Tibial artery (tissue), 4 donors: ENCODE data around the gene INF2.
A peak's percentile ranks its signal among the peaks of the same experiment; 100 is the strongest.

Experiments
- DNase-seq, 2 donors: peaks; one replicate each; pipeline ENCODE4 v3.0.0-alpha.2; 2019
- H3K27ac ChIP-seq, 2 donors: fragments of 200-600 bp; sonication (generic) in 1 of 2; 1 replicate in 1 of 2; 2 replicates in 1 of 2; pipeline ENCODE4 v1.5.1; 2018 to 2019; ENCODE audit warnings: mild to moderate bottlenecking in 1 of 2
- H3K27me3 ChIP-seq, 2 donors: fragments of 200-600 bp; sonication (generic) in 1 of 2; one replicate each; pipeline versions ENCODE4 v1.5.1 to v1.6.0; 2016 to 2019
- H3K36me3 ChIP-seq, 3 donors: fragments of 200-600 bp; sonication (generic) in 2 of 3; one replicate each; pipeline ENCODE4 v1.5.1; 2016 to 2019; ENCODE audit warnings: mild to moderate bottlenecking in 2 of 3
- H3K4me1 ChIP-seq, 4 donors: fragments of 200-600 bp; sonication (generic) in 2 of 4; 1 replicate in 3 of 4; 2 replicates in 1 of 4; pipeline ENCODE4 v1.5.1; 2016 to 2019
- H3K4me3 ChIP-seq, 2 donors: fragments of 200-600 bp; sonication (generic) in 1 of 2; 1 replicate in 1 of 2; 2 replicates in 1 of 2; pipeline ENCODE4 v1.5.1; 2018 to 2019; ENCODE audit warnings: mild to moderate bottlenecking in 2 of 2
- H3K9me3 ChIP-seq, 3 donors: fragments of 200-600 bp; sonication (generic) in 1 of 3; one replicate each; pipeline ENCODE4 v1.5.1; 2016 to 2019
- intact Hi-C: fragments of 100-400 bp; cut with DNase I; formaldehyde crosslinking; loops from one replicate; pipeline ENCODE4 v1.15.0; 2023; ENCODE audit warnings: low total_unique reads
- TF ChIP-seq, protein P1 (sequence below), 2 experiments: fragments of 200-600 bp in 1 of 2; fragments of 450-650 bp in 1 of 2; IDR thresholded peaks; one replicate each; pipeline ENCODE4 v1.5.1; 2017 to 2019; ENCODE audit warnings: antibody characterized with exemption in 2 of 2, mild to moderate bottlenecking in 1 of 2, moderate library complexity in 1 of 2

Gene INF2

GRCh38 chr14:104700225-104700651 is 10.8 kb downstream of the INF2 start:
- peak overlapping the region; percentile 47 to 51 for H3K4me3 ChIP-seq
- intact Hi-C loops = no loop called here
- H3K27me3 ChIP-seq = no peaks in the 10 kb centered on the region
- H3K27ac ChIP-seq = peak overlapping the region; percentile 88 to 93
- H3K9me3 ChIP-seq = no peaks in the 10 kb centered on the region
- peaks cover 13 to 73% (median 64%) of the 10 kb centered on the region in 4 donors for H3K4me1 ChIP-seq
- H3K36me3 ChIP-seq = peaks cover 26 to 52% (median 50%) of the 10 kb centered on the region in 3 donors
- DNase-seq = peak in 1 of 2 donors; percentile 87
- TF ChIP-seq, protein P1, sequence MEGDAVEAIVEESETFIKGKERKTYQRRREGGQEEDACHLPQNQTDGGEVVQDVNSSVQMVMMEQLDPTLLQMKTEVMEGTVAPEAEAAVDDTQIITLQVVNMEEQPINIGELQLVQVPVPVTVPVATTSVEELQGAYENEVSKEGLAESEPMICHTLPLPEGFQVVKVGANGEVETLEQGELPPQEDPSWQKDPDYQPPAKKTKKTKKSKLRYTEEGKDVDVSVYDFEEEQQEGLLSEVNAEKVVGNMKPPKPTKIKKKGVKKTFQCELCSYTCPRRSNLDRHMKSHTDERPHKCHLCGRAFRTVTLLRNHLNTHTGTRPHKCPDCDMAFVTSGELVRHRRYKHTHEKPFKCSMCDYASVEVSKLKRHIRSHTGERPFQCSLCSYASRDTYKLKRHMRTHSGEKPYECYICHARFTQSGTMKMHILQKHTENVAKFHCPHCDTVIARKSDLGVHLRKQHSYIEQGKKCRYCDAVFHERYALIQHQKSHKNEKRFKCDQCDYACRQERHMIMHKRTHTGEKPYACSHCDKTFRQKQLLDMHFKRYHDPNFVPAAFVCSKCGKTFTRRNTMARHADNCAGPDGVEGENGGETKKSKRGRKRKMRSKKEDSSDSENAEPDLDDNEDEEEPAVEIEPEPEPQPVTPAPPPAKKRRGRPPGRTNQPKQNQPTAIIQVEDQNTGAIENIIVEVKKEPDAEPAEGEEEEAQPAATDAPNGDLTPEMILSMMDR (IDR thresholded peaks at IDR 0.05) = no peak

- H3K27ac ChIP-seq = peak overlapping the region; percentile 88 to 93
Observed at GRCh38 chr14:104700747-104701217, 11.4 kb downstream of the INF2 start.

GRCh38 chr14:104701383-104702076 is 12.1 kb downstream of the INF2 start:
- intact Hi-C loops = no loop called here
- H3K36me3 ChIP-seq = peaks cover 34 to 59% (median 56%) of the 10 kb centered on the region in 3 donors

More at GRCh38 chr14:104700747-104701217, 11.4 kb downstream of the INF2 start:
- TF ChIP-seq, protein P1 (IDR thresholded peaks at IDR 0.05) = no peak
- no peak for DNase-seq
- intact Hi-C loops = no loop called here
- peaks cover 13 to 68% (median 58%) of the 10 kb centered on the region in 4 donors for H3K4me1 ChIP-seq
- H3K36me3 ChIP-seq = peaks cover 31 to 57% (median 56%) of the 10 kb centered on the region in 3 donors
- no peaks in the 10 kb centered on the region for H3K9me3 ChIP-seq
- peak overlapping the region in 1 of 2 donors; percentile 51 for H3K4me3 ChIP-seq
- no peaks in the 10 kb centered on the region for H3K27me3 ChIP-seq

DNA sequence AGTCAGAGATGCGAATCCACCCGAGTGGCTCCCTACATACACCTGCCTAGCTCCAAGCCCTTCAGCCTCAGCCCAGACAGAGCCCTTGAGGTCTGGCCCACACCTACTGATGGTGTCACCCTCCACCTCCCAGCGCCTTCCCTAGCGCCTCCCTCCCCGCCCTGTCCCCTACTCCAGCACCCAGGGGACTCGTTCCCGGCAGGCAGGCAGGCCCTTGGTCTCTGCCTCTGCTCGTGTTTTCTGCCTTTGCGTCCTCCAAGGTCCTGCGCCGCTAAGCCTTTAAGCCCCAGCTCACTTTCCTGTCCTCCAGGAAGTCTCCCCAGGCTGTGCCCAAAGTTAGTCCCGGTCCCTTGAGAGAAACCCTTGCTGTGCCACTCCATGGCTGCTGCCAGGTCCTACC is 12.7 kb downstream of the INF2 start:
- Histone ChIP-seq H3K4me1 (peaks cover 5 to 55% (median 45%) of the 10 kb centered on the region in 4 donors), H3K9me3 (no peaks in the 10 kb centered on the region), H3K27me3 (no peaks in the 10 kb centered on the region), H3K27ac (peak overlapping the region; percentile 20 to 93), H3K36me3 (peaks cover 34 to 63% (median 57%) of the 10 kb centered on the region in 3 donors), H3K4me3 (no peak overlapping the region)
- TF ChIP-seq, protein P1 (IDR thresholded peaks at IDR 0.05) = no peak
- intact Hi-C loops = no loop called here
- no peak for DNase-seq

More at GRCh38 chr14:104701383-104702076, 12.1 kb downstream of the INF2 start:
- H3K27me3 ChIP-seq = no peaks in the 10 kb centered on the region
- peak overlapping the region; percentile 88 to 93 for H3K27ac ChIP-seq
- H3K4me3 ChIP-seq = no peak overlapping the region
- H3K4me1 ChIP-seq = peaks cover 10 to 60% (median 51%) of the 10 kb centered on the region in 4 donors
- TF ChIP-seq, protein P1 (IDR thresholded peaks at IDR 0.05) = no peak
- H3K9me3 ChIP-seq = no peaks in the 10 kb centered on the region
- no peak for DNase-seq

DNA sequence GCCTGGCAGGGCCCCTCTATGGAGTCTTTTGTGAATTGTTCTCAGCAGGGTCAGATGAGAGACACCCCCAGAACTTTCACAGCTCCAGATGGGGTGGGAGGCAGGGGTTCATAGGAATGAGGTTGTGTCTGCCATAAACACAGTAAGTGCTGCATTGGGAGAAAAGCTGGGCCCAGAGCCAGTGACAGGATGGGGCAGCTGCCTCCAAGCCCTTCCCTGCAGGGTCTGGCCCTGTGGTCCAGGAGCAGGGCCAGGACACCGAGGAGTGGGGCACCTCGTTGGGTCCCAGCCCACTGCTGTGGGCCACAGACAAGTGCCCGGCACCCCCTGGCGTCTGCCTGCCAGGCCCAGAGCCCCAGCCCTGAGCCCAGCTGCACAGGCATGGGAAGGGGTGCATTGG is 13.3 kb downstream of the INF2 start:
- no peak for DNase-seq
- TF ChIP-seq, protein P1 (IDR thresholded peaks at IDR 0.05) = no peak
- no peaks in the 10 kb centered on the region for H3K27me3 ChIP-seq
- no peaks in the 10 kb centered on the region for H3K9me3 ChIP-seq
- H3K4me1 ChIP-seq = peaks cover 4 to 49% (median 40%) of the 10 kb centered on the region in 4 donors
- peaks cover 34 to 63% (median 57%) of the 10 kb centered on the region in 3 donors for H3K36me3 ChIP-seq
- H3K27ac ChIP-seq = peak overlapping the region in 1 of 2 donors; percentile 93
- H3K4me3 ChIP-seq = no peak overlapping the region
- intact Hi-C loops = no loop called here
